HG03460 (cell line): ENCODE data around the gene COQ2.
"Not testable (repeated sequence)": the region's sequence is repeated elsewhere in the genome, so short reads cannot be mapped to it uniquely, and the experiment has no call there.

Source experiments
- ATAC-seq: cut with Tn5 transposase; IDR thresholded peaks from one replicate; pipeline ENCODE4 v1.9.1; 2021; ENCODE audit not compliant: unreplicated experiment

The COQ2 gene

GRCh38 chr4:83288381-83288780 lies 3.8 kb upstream of the COQ2 start:
- ATAC-seq: not testable (repeated sequence)

GRCh38 chr4:83285055-83285407 lies 433 bp upstream of the COQ2 start:
- ATAC-seq: no peak

GRCh38 chr4:83283181-83283580 lies 1.4 kb downstream of the COQ2 start:
- no peak for ATAC-seq

- ATAC-seq: no peak
Observed at GRCh38 chr4:83282049-83282535, 2.5 kb downstream of the COQ2 start.

- ATAC-seq: no peak
Observed at GRCh38 chr4:83281307-83281706, 3.3 kb downstream of the COQ2 start.

GRCh38 chr4:83276299-83277040 lies 8.1 kb downstream of the COQ2 start:
- peak; percentile 78 for ATAC-seq

GRCh38 chr4:83273926-83274325 lies 10.7 kb downstream of the COQ2 start:
- ATAC-seq: not testable (repeated sequence)

GRCh38 chr4:83272900-83273299 lies 11.7 kb downstream of the COQ2 start:
- peak; percentile 72 for ATAC-seq

- no peak for ATAC-seq
Observed at GRCh38 chr4:83269256-83269655, 15.3 kb downstream of the COQ2 start.

GRCh38 chr4:83268491-83268890 lies 16.1 kb downstream of the COQ2 start:
- no peak for ATAC-seq

- ATAC-seq: no peak
Observed at GRCh38 chr4:83267830-83268475, 16.6 kb downstream of the COQ2 start.

GRCh38 chr4:83267121-83267829 lies 17.3 kb downstream of the COQ2 start:
- no peak for ATAC-seq

GRCh38 chr4:83266689-83267088 lies 17.9 kb downstream of the COQ2 start:
- ATAC-seq: no peak

GRCh38 chr4:83263106-83263505 lies 21.5 kb downstream of the COQ2 start:
- ATAC-seq: no peak

GRCh38 chr4:83262682-83263081 lies 21.9 kb downstream of the COQ2 start:
- ATAC-seq: no peak

- ATAC-seq: no peak
Observed at GRCh38 chr4:83261307-83261706, 23.3 kb downstream of the COQ2 start.

GRCh38 chr4:83259586-83259985 lies 25.0 kb downstream of the COQ2 start:
- no peak for ATAC-seq

- ATAC-seq: no peak
Observed at GRCh38 chr4:83258461-83258860, 26.1 kb downstream of the COQ2 start.

GRCh38 chr4:83257811-83258210 lies 26.8 kb downstream of the COQ2 start:
- no peak for ATAC-seq

- ATAC-seq: no peak
Observed at GRCh38 chr4:83255584-83255983, 29.0 kb downstream of the COQ2 start.

GRCh38 chr4:83252782-83253405 lies 31.7 kb downstream of the COQ2 start:
- no peak for ATAC-seq

- ATAC-seq: no peak
Observed at GRCh38 chr4:83251447-83251830, 33.2 kb downstream of the COQ2 start.
